Brain pericyte (primary cell): ENCODE data around the gene RANGAP1.
A peak's percentile ranks its signal among the peaks of the same experiment; 100 is the strongest.

Experiments
- DNase-seq: peaks from one replicate; pipeline ENCODE4 v3.0.0-alpha.2; 2012; ENCODE audit warnings: low read depth, low spot score

RANGAP1 gene

GRCh38 chr22:41234815-41235695 lies 50.9 kb downstream of the RANGAP1 start:
- DNase-seq: no peak

- DNase-seq: no peak
Measured at GRCh38 chr22:41231369-41231768, 54.6 kb downstream of the RANGAP1 start.

- DNase-seq: no peak
Measured at GRCh38 chr22:41230401-41230785, 55.6 kb downstream of the RANGAP1 start.

GRCh38 chr22:41229730-41230400 lies 56.1 kb downstream of the RANGAP1 start:
- DNase-seq: no peak

GRCh38 chr22:41229215-41229614 lies 56.8 kb downstream of the RANGAP1 start:
- DNase-seq: no peak

GRCh38 chr22:41226723-41227655 lies 59.0 kb downstream of the RANGAP1 start:
- DNase-seq: no peak

- no peak for DNase-seq
Measured at GRCh38 chr22:41223535-41223934, 62.5 kb downstream of the RANGAP1 start.

GRCh38 chr22:41222846-41223507 lies 63.0 kb downstream of the RANGAP1 start:
- no peak for DNase-seq

GRCh38 chr22:41217553-41218157 lies 68.3 kb downstream of the RANGAP1 start:
- DNase-seq: no peak

- no peak for DNase-seq
Measured at GRCh38 chr22:41216984-41217383, 69.0 kb downstream of the RANGAP1 start.

GRCh38 chr22:41215926-41216325 lies 70.1 kb downstream of the RANGAP1 start:
- no peak for DNase-seq

GRCh38 chr22:41215409-41215808 lies 70.6 kb downstream of the RANGAP1 start:
- no peak for DNase-seq

- DNase-seq: no peak
Measured at GRCh38 chr22:41206719-41207118, 79.3 kb downstream of the RANGAP1 start.

GRCh38 chr22:41204992-41205900 lies 80.7 kb downstream of the RANGAP1 start, which contains the start of gene L3MBTL2:
TSS of gene L3MBTL2 (plus strand) at chr22:41205312. CDS start at chr22:41205363, 51 bp downstream.
- peak; percentile 81 for DNase-seq

GRCh38 chr22:41204066-41204465 lies 81.9 kb downstream of the RANGAP1 start:
- no peak for DNase-seq

GRCh38 chr22:41203118-41203517 lies 82.9 kb downstream of the RANGAP1 start:
- DNase-seq: no peak

- DNase-seq: no peak
Measured at GRCh38 chr22:41201141-41201540, 84.8 kb downstream of the RANGAP1 start.

- no peak for DNase-seq
Measured at GRCh38 chr22:41198027-41198580, 87.9 kb downstream of the RANGAP1 start.
